Endothelial cell of umbilical vein (primary cell): ENCODE measurements around the gene GALNT9.
A peak's percentile ranks its signal among the peaks of the same experiment; 100 is the strongest.

Source experiments
- EZH2 ChIP-seq: IDR thresholded peaks from 2 replicates; pipeline ENCODE4 v1.6.1; 2012; ENCODE audit warnings: borderline replicate concordance, low read depth, mild to moderate bottlenecking, moderate library complexity, low read length, inconsistent platforms; ENCODE audit not compliant: severe bottlenecking
- FOS ChIP-seq: IDR thresholded peaks from 2 replicates; pipeline ENCODE4 v1.6.1; 2011; ENCODE audit warnings: mild to moderate bottlenecking, low read length, moderate library complexity, borderline replicate concordance; ENCODE audit not compliant: insufficient read depth
- JUN ChIP-seq: IDR thresholded peaks from 2 replicates; pipeline ENCODE4 v1.6.1; 2011; ENCODE audit warnings: borderline replicate concordance, low read depth; ENCODE audit not compliant: insufficient read length, insufficient read depth
- POLR2A ChIP-seq: IDR thresholded peaks from 2 replicates; pipeline ENCODE4 v1.6.1; 2012; ENCODE audit warnings: low read depth, mild to moderate bottlenecking, control low read depth, low read length
- POLR2AphosphoS5 ChIP-seq: IDR thresholded peaks from 2 replicates; pipeline ENCODE4 v1.6.1; 2012; ENCODE audit warnings: low read depth, mild to moderate bottlenecking, control low read depth, low read length, moderate library complexity; ENCODE audit not compliant: insufficient read depth
- TF ChIP-seq, protein P1 (sequence below), 2 donors: IDR thresholded peaks; 1 replicate in 1 of 2; 2 replicates in 1 of 2; pipeline ENCODE4 v1.5.1; 2011; ENCODE audit warnings: low read length in 2 of 2, mild to moderate bottlenecking in 2 of 2, moderate library complexity in 2 of 2, control low read depth in 1 of 2, inconsistent platforms in 1 of 2, low read depth in 1 of 2; ENCODE audit not compliant: insufficient read depth in 1 of 2; ENCODE audit errors: extremely low read depth in 1 of 2
- TF ChIP-seq, protein P2 (sequence below): IDR thresholded peaks from 2 replicates; pipeline ENCODE4 v1.6.1; 2011; ENCODE audit not compliant: insufficient read depth, insufficient read length

DNA sequence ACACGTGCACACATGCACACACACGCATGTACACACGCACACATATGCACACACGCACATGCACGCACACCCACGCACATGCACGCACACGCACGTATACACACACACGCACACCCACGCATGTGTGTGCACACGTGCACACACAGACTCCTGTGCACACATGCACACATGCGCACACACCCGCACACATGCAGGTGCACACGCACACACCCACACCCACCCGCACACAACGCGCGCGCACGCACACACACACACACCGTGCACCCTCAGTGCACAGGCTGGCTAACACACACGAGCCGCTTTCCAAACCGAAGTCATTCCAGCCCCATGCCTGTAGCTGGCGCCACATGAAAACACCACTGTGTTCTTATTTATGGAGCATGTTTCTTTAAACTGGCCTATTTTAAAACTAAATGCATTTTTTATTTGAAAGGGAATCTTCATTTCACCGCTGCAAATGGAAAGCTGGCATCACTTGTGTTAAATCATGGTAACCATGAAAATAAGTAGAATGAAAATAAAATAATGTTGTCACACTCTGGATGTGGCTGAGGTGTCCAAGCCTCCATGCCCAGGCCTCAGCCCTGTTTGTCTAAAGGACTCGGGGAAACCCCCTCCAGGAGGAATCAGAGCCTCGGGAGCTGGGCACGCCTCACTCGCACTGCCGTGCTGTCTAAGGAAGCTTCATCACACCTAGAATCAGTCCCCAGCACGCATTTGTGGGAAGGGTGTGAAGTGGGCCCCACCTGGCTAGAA is 45.1 kb downstream of the GALNT9 start:
- TF ChIP-seq, protein P1, sequence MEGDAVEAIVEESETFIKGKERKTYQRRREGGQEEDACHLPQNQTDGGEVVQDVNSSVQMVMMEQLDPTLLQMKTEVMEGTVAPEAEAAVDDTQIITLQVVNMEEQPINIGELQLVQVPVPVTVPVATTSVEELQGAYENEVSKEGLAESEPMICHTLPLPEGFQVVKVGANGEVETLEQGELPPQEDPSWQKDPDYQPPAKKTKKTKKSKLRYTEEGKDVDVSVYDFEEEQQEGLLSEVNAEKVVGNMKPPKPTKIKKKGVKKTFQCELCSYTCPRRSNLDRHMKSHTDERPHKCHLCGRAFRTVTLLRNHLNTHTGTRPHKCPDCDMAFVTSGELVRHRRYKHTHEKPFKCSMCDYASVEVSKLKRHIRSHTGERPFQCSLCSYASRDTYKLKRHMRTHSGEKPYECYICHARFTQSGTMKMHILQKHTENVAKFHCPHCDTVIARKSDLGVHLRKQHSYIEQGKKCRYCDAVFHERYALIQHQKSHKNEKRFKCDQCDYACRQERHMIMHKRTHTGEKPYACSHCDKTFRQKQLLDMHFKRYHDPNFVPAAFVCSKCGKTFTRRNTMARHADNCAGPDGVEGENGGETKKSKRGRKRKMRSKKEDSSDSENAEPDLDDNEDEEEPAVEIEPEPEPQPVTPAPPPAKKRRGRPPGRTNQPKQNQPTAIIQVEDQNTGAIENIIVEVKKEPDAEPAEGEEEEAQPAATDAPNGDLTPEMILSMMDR (IDR thresholded peaks at IDR 0.05; ENCODE audit: extremely low read depth in 1 of 2, insufficient read depth in 1 of 2, low read depth in 1 of 2, low read length in 2 of 2) = peak; percentile 12 to 35
- TF ChIP-seq EZH2 = no peak
- TF ChIP-seq POLR2AphosphoS5 = no peak
- TF ChIP-seq JUN = no peak
- TF ChIP-seq, protein P2, sequence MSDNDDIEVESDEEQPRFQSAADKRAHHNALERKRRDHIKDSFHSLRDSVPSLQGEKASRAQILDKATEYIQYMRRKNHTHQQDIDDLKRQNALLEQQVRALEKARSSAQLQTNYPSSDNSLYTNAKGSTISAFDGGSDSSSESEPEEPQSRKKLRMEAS = no peak
- no peak for TF ChIP-seq POLR2A
- TF ChIP-seq FOS = no peak
